Measurements from ENCODE around the gene TLCD3B. TPM values are rescaled to one million over a fixed set of nuclear protein-coding genes. Genes with fewer than 3 reads are reported as not detected.

Gene TLCD3B
- total and polyA plus RNA-seq, 8 donors, result 0.18 to 0.92 TPM; not detected in 6

- H3K27me3 ChIP-seq, result no peaks in the 10 kb centered on the region
- H3K9me3 ChIP-seq, result no peaks in the 10 kb centered on the region
- WGBS, 5 donors, result 84 to 94% (median 89%) methylated on average over 21 to 25 of the region's 25 CpGs
- H3K4me1 ChIP-seq, result peaks cover 20 to 45% (median 29%) of the 10 kb centered on the region in 4 donors
- no peak for TF ChIP-seq POLR2AphosphoS5 (IDR thresholded peaks at IDR 0.05)
- TF ChIP-seq CTCF (IDR thresholded peaks at IDR 0.05), result no peak
- no peak for TF ChIP-seq EP300 (IDR thresholded peaks at IDR 0.05)
- TF ChIP-seq POLR2A (IDR thresholded peaks at IDR 0.05), result no peak
- H3K27ac ChIP-seq, result no peak overlapping the region
- DNase-seq, result no peak
- H3K36me3 ChIP-seq, result peaks cover 42 to 68% (median 57%) of the 10 kb centered on the region in 4 donors
- no peak overlapping the region for H3K4me3 ChIP-seq
- intact Hi-C loops (cut with DNase I; ENCODE audit: low total_unique reads), result no loop called here
These were observed 37.7 kb downstream of the TLCD3B start for GRCh38 chr16:29993191-29993902.

- no peak for DNase-seq
- Histone ChIP-seq H3K9me3 (no peaks in the 10 kb centered on the region), H3K4me1 (peaks cover 20 to 40% (median 29%) of the 10 kb centered on the region in 4 donors), H3K27me3 (no peaks in the 10 kb centered on the region), H3K4me3 (no peak overlapping the region), H3K36me3 (peaks cover 50 to 68% (median 64%) of the 10 kb centered on the region in 4 donors), H3K27ac (peak overlapping the region in 2 of 5 donors; percentile 14 to 15)
- intact Hi-C loops (cut with DNase I; ENCODE audit: low total_unique reads), result no loop called here
- TF ChIP-seq EP300 (IDR thresholded peaks at IDR 0.05), result no peak
- no peak for TF ChIP-seq POLR2AphosphoS5 (IDR thresholded peaks at IDR 0.05)
- no peak for TF ChIP-seq CTCF (IDR thresholded peaks at IDR 0.05)
- TF ChIP-seq POLR2A (IDR thresholded peaks at IDR 0.05), result no peak
- WGBS, 5 donors, result 37 to 53% (median 47%) methylated on average over 7 of the region's 7 CpGs
These were observed 38.6 kb downstream of the TLCD3B start for GRCh38 chr16:29992344-29992967.

- H3K27me3 ChIP-seq, result no peaks in the 10 kb centered on the region
- 72 to 87% (median 81%) methylated on average over 5 of the region's 5 CpGs for WGBS, 5 donors
- TF ChIP-seq POLR2AphosphoS5 (IDR thresholded peaks at IDR 0.05) (no peak), EP300 (IDR thresholded peaks at IDR 0.05) (no peak), POLR2A (IDR thresholded peaks at IDR 0.05) (no peak), CTCF (IDR thresholded peaks at IDR 0.05) (no peak)
- DNase-seq, result no peak
- H3K4me1 ChIP-seq, result peaks cover 11 to 31% (median 20%) of the 10 kb centered on the region in 4 donors
- H3K4me3 ChIP-seq, result no peak overlapping the region
- H3K9me3 ChIP-seq, result no peaks in the 10 kb centered on the region
- H3K27ac ChIP-seq, result no peak overlapping the region
- peaks cover 59 to 74% (median 73%) of the 10 kb centered on the region in 4 donors for H3K36me3 ChIP-seq
- intact Hi-C loops (cut with DNase I; ENCODE audit: low total_unique reads), result no loop called here
These were observed 39.5 kb downstream of the TLCD3B start for GRCh38 chr16:29991571-29991904.

GRCh38 chr16:29990883-29991570 lies 40.0 kb downstream of the TLCD3B start:
- H3K27me3 ChIP-seq, result no peaks in the 10 kb centered on the region
- 90 to 96% (median 92%) methylated on average over 19 to 35 of the region's 35 CpGs for WGBS, 5 donors
- intact Hi-C loops (cut with DNase I; ENCODE audit: low total_unique reads), result no loop called here
- H3K4me3 ChIP-seq, result no peak overlapping the region
- H3K9me3 ChIP-seq, result no peaks in the 10 kb centered on the region
- no peak for DNase-seq
- peaks cover 10 to 29% (median 17%) of the 10 kb centered on the region in 4 donors for H3K4me1 ChIP-seq
- TF ChIP-seq CTCF (IDR thresholded peaks at IDR 0.05) (no peak), POLR2AphosphoS5 (IDR thresholded peaks at IDR 0.05) (no peak), EP300 (IDR thresholded peaks at IDR 0.05) (no peak), POLR2A (IDR thresholded peaks at IDR 0.05) (no peak)
- H3K27ac ChIP-seq, result peak overlapping the region in 1 of 5 donors; percentile 3
- peaks cover 64 to 80% (median 78%) of the 10 kb centered on the region in 4 donors for H3K36me3 ChIP-seq
